ENCODE data around the gene CLTCL1.

DNA sequence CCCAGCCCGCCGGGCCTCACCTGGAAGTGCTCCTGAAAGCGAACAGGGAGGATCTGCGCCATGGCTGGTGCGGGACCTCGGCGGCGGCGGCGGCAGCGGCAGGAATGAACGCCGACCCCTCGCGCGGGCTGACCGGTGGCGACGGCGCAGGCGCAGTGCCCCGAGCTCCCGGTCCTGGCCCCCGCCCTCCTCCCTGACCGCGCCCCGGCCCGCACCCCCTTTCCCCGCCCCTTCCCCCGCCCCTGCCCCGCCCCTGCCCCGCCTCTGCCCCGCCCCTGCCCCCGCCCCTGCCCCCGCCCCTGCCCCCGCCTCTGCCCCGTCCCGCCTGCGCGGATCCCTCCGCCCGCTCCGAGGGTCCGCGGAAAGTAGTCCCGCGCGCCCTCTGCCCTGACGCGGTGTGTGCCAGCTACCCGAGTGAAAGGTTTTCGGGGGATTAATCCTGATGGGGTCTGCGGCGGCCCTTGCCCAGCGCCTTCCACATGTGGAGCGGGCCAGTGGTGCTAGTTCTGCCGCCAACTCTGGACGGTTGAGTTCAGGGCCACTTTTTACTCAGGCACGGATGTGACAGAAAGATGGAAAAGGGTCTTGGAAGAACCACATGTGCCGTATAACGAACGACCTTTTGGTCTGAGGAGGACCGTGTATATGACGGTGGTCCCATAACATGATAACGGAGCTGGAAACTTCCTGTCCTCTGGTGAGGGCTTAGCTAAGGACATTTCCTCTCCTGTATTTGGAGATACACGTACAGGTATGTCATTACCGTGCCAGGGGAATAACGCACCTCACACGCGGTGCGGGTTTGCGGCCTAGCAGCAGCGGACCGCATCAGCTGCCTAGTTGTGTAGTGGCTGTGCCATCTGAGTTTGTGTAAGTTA is at the start of gene CLTCL1:
- TF ChIP-seq, protein P1, sequence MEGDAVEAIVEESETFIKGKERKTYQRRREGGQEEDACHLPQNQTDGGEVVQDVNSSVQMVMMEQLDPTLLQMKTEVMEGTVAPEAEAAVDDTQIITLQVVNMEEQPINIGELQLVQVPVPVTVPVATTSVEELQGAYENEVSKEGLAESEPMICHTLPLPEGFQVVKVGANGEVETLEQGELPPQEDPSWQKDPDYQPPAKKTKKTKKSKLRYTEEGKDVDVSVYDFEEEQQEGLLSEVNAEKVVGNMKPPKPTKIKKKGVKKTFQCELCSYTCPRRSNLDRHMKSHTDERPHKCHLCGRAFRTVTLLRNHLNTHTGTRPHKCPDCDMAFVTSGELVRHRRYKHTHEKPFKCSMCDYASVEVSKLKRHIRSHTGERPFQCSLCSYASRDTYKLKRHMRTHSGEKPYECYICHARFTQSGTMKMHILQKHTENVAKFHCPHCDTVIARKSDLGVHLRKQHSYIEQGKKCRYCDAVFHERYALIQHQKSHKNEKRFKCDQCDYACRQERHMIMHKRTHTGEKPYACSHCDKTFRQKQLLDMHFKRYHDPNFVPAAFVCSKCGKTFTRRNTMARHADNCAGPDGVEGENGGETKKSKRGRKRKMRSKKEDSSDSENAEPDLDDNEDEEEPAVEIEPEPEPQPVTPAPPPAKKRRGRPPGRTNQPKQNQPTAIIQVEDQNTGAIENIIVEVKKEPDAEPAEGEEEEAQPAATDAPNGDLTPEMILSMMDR (optimal IDR thresholded peaks at IDR 0.05 in 1 of 3, IDR thresholded peaks at IDR 0.05 in 1 of 3, conservative IDR thresholded peaks at IDR 0.05 in 1 of 3; ENCODE audit: extremely low read depth in 1 of 3, insufficient read depth in 2 of 3, low read length in 3 of 3), result no peak
- TF ChIP-seq EZH2 (IDR thresholded peaks at IDR 0.05; ENCODE audit: low read length), result no peak
